GM23338 (cell line): ENCODE results near the gene TDRD1. TPM values are rescaled to one million over a fixed set of nuclear protein-coding genes. Genes with fewer than 3 reads are reported as not detected.

Experiments
- CREB1 ChIP-seq: fragments of 250-450 bp; sonication (Bioruptor Pico); IDR thresholded peaks from 2 replicates; pipeline ENCODE4 v1.5.0; 2020; ENCODE audit warnings: low read depth, mild to moderate bottlenecking, moderate library complexity
- CTCF ChIP-seq, 2 experiments: fragments of 200-600 bp in 1 of 2; sonication (generic) in 1 of 2; conservative IDR thresholded peaks; 2 replicates each; pipeline versions ENCODE4 v1.5.1 to v1.6.1; 2016 to 2017; ENCODE audit warnings: antibody characterized with exemption in 2 of 2, low read depth in 2 of 2, mild to moderate bottlenecking in 2 of 2, moderate library complexity in 1 of 2
- ETS1 ChIP-seq: IDR thresholded peaks from 2 replicates; pipeline ENCODE4 v1.6.1; 2016; ENCODE audit warnings: antibody characterized with exemption
- EZH2phosphoT487 ChIP-seq: fragments of 200-600 bp; sonication (generic); IDR thresholded peaks from one replicate; pipeline ENCODE4 v1.8.1; 2018; ENCODE audit warnings: antibody characterized with exemption; ENCODE audit not compliant: unreplicated experiment
- JUNB ChIP-seq: IDR thresholded peaks from one replicate; pipeline ENCODE4 v1.6.1; 2016; ENCODE audit warnings: antibody characterized with exemption; ENCODE audit not compliant: unreplicated experiment
- NANOG ChIP-seq: IDR thresholded peaks from 2 replicates; pipeline ENCODE4 v1.6.1; 2016; ENCODE audit warnings: antibody characterized with exemption, borderline replicate concordance
- POLR2AphosphoS5 ChIP-seq: IDR thresholded peaks from 2 replicates; pipeline ENCODE4 v1.6.1; 2016; ENCODE audit warnings: antibody characterized with exemption, low read depth
- STAT1 ChIP-seq: IDR thresholded peaks from one replicate; pipeline ENCODE4 v1.6.1; 2016; ENCODE audit warnings: antibody characterized with exemption; ENCODE audit not compliant: unreplicated experiment
- ZNF114 ChIP-seq: fragments of 250-450 bp; sonication (Bioruptor Pico); IDR thresholded peaks from 2 replicates; pipeline ENCODE4 v1.5.0; 2020; ENCODE audit warnings: mild to moderate bottlenecking, moderate library complexity
- ZNF331 ChIP-seq: fragments of 250-450 bp; sonication (Bioruptor Pico); IDR thresholded peaks from 2 replicates; pipeline ENCODE4 v1.5.0; 2020; ENCODE audit warnings: low read depth, mild to moderate bottlenecking, moderate library complexity
- polyA plus RNA-seq: library from polyadenylated mRNA; unstranded; fragments of >200 nt; fragmentation: Nextera tagmentation; extraction: Ambion mirVana; gene quantifications from 2 replicates; pipeline ENCODE4 v1.2.1, GENCODE V29; 2016
- total RNA-seq: library from RNA; depleted of rRNA; stranded (reverse); fragments of >200 nt; shearing (Covaris generic); gene quantifications from 2 replicates; pipeline ENCODE4 v1.2.3, GENCODE V29; 2014
- TF ChIP-seq, protein P1 (sequence below): fragments of 250-450 bp; sonication (Bioruptor Pico); IDR thresholded peaks from 2 replicates; pipeline ENCODE4 v1.5.0; 2020; ENCODE audit warnings: mild to moderate bottlenecking, moderate library complexity

TDRD1 gene
- total and polyA plus RNA-seq, 2 experiments from 2014 or later, result 0.52 to 1.5 TPM

- TF ChIP-seq, protein P1, sequence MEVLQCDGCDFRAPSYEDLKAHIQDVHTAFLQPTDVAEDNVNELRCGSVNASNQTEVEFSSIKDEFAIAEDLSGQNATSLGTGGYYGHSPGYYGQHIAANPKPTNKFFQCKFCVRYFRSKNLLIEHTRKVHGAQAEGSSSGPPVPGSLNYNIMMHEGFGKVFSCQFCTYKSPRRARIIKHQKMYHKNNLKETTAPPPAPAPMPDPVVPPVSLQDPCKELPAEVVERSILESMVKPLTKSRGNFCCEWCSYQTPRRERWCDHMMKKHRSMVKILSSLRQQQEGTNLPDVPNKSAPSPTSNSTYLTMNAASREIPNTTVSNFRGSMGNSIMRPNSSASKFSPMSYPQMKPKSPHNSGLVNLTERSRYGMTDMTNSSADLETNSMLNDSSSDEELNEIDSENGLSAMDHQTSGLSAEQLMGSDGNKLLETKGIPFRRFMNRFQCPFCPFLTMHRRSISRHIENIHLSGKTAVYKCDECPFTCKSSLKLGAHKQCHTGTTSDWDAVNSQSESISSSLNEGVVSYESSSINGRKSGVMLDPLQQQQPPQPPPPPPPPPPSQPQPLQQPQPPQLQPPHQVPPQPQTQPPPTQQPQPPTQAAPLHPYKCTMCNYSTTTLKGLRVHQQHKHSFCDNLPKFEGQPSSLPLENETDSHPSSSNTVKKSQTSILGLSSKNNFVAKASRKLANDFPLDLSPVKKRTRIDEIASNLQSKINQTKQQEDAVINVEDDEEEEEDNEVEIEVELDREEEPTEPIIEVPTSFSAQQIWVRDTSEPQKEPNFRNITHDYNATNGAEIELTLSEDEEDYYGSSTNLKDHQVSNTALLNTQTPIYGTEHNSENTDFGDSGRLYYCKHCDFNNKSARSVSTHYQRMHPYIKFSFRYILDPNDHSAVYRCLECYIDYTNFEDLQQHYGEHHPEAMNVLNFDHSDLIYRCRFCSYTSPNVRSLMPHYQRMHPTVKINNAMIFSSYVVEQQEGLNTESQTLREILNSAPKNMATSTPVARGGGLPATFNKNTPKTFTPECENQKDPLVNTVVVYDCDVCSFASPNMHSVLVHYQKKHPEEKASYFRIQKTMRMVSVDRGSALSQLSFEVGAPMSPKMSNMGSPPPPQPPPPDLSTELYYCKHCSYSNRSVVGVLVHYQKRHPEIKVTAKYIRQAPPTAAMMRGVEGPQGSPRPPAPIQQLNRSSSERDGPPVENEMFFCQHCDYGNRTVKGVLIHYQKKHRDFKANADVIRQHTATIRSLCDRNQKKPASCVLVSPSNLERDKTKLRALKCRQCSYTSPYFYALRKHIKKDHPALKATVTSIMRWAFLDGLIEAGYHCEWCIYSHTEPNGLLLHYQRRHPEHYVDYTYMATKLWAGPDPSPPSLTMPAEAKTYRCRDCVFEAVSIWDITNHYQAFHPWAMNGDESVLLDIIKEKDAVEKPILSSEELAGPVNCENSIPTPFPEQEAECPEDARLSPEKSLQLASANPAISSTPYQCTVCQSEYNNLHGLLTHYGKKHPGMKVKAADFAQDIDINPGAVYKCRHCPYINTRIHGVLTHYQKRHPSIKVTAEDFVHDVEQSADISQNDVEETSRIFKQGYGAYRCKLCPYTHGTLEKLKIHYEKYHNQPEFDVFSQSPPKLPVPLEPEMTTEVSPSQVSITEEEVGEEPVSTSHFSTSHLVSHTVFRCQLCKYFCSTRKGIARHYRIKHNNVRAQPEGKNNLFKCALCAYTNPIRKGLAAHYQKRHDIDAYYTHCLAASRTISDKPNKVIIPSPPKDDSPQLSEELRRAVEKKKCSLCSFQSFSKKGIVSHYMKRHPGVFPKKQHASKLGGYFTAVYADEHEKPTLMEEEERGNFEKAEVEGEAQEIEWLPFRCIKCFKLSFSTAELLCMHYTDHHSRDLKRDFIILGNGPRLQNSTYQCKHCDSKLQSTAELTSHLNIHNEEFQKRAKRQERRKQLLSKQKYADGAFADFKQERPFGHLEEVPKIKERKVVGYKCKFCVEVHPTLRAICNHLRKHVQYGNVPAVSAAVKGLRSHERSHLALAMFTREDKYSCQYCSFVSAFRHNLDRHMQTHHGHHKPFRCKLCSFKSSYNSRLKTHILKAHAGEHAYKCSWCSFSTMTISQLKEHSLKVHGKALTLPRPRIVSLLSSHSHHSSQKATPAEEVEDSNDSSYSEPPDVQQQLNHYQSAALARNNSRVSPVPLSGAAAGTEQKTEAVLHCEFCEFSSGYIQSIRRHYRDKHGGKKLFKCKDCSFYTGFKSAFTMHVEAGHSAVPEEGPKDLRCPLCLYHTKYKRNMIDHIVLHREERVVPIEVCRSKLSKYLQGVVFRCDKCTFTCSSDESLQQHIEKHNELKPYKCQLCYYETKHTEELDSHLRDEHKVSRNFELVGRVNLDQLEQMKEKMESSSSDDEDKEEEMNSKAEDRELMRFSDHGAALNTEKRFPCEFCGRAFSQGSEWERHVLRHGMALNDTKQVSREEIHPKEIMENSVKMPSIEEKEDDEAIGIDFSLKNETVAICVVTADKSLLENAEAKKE (CRISPR knock-in tag), result no peak
- TF ChIP-seq JUNB (no peak), POLR2AphosphoS5 (no peak), ZNF331 (CRISPR knock-in tag) (no peak), CTCF (conservative IDR thresholded peaks at IDR 0.05; ENCODE audit: low read depth in 2 of 2) (no peak), ETS1 (no peak), EZH2phosphoT487 (no peak), NANOG (no peak), ZNF114 (no peak), CREB1 (CRISPR knock-in tag) (no peak), STAT1 (no peak)
Observed at GRCh38 chr10:114243661-114244060, 64.5 kb downstream of the TDRD1 start (continued).
